Measurements from ENCODE around the gene TRIM37.
A peak's percentile ranks its signal among the peaks of the same experiment; 100 is the strongest.
"Not testable (repeated sequence)": the region's sequence is repeated elsewhere in the genome, so short reads cannot be mapped to it uniquely, and the experiment has no call there.

The TRIM37 gene, protein sequence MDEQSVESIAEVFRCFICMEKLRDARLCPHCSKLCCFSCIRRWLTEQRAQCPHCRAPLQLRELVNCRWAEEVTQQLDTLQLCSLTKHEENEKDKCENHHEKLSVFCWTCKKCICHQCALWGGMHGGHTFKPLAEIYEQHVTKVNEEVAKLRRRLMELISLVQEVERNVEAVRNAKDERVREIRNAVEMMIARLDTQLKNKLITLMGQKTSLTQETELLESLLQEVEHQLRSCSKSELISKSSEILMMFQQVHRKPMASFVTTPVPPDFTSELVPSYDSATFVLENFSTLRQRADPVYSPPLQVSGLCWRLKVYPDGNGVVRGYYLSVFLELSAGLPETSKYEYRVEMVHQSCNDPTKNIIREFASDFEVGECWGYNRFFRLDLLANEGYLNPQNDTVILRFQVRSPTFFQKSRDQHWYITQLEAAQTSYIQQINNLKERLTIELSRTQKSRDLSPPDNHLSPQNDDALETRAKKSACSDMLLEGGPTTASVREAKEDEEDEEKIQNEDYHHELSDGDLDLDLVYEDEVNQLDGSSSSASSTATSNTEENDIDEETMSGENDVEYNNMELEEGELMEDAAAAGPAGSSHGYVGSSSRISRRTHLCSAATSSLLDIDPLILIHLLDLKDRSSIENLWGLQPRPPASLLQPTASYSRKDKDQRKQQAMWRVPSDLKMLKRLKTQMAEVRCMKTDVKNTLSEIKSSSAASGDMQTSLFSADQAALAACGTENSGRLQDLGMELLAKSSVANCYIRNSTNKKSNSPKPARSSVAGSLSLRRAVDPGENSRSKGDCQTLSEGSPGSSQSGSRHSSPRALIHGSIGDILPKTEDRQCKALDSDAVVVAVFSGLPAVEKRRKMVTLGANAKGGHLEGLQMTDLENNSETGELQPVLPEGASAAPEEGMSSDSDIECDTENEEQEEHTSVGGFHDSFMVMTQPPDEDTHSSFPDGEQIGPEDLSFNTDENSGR

DNA sequence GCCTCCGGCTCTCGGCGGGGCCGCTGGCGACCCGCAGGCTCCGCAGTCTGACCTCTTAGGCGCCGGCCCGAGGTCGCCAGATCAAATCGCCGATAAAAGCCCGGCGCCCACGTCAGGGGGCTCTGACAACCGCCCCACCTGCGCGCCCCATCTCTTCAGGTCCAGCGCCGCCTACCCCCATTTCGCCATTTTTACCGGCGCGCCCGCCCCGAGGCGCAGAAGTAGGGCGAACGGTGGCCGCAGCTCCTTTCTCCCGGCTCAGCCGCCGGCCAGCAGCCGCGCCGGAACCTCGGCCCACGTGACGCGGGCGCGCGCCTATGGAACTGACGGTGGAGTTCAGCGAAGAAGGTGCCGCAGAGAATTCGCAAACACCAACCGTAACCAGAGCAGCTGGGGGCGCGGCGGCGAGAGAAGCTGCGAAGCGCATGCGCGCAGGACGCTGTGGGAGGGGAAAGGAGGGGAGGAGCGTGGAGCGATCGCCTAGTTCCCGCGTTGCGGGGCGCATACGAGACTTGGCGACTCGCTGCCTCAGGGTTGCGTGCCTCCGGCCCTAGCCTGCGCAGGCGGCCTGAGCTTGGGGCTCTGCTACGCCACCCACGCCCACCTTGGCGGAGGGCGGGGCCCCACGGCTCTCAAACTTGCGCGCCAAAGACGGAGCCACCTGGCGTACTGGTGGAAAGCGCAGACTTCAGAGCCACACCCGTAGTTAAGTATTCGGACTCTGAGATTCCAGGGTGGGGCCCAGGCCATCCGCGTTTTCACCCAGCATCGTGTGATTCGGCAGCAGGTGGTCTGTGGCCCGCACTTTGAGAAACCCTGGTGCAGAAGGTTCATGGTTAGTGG is at the start of gene TRIM37:
TRIM37 (minus strand) TSS at position 418 of the 843 bp plus-strand sequence. CDS start 419 bp downstream, outside the sequence.
- peak; percentile 93 for FAIRE-seq
- peak; percentile 91 for DNase-seq (ENCODE audit: insufficient read length, low spot score)

DNA sequence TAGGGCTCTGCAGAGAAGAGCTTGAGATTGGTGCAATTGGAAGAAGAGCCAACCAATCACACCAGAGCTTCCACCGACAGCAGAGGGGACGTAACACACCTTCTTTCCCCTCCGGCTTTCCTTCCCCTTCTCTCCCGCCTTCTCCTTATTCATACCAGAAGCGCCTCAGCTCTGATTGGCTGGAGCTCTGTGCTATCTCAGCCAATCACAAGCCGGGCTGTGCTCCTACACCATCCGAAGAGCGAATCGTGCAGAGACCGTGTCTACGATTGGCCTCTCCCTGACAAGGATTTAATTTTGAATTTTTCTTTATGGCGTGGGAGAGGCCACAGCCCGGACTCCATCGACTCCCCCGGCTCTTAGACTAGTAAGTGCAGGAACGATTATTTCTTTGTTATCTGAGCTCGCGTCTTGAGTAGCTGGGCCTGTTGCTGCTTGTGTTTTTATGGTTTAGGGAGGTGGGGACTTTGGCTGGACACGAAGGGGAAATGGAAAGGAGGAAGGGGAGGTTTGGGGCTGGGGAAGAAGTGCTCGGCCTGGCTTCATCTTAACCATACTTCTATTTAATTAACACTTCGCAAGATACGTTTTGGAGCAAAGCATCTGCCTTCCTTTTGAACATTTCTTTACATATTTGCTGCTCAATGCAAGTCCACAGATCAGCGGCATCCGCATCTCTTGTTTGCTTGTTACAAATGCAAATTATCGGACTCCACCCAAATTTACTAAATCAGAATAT is 48.9 kb upstream of the TRIM37 start, which contains the start of gene PRR11:
PRR11 (plus strand) TSS at position 308 of the 739 bp plus-strand sequence. CDS start 14,007 bp downstream, outside the sequence.
- DNase-seq (ENCODE audit: insufficient read length, low spot score) (peak; percentile 72), FAIRE-seq (peak; percentile 99)

DNA sequence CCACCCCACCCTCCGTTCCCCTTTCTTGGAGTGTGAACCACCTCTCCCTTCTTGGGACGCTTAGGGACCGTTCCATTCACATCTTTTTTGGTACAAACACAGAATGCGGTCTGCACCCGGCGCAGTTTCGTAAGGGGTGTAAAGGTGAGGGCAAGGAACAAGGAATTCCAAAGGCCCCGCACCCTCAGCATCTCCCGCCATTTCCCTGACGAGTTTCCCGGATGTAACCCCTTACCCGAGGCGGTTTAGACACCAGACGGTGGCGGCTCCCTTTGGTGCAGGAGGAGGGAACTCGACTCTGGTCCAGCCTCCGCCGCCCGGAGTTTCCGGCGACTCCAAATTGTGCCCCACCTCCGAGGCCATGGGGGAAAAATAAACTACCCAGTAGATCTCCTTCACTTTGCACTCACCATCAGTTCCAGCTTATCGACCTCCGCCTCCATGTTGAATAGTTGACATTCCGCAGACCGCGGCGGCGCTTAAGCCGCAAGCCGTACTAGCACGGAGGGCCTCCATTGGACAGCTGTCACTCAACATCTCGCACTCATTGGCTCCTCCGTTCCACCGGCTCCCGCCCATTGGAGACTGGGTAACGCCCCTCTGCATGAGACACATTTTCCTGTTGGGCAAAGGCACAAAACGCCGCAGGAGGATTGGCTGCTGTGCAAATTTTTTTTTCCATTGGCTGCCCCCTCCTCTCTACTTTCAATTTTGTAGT is 48.2 kb upstream of the TRIM37 start, which contains the start of gene SKA2:
SKA2 (minus strand) TSS at position 466 of the 718 bp plus-strand sequence; CDS start at position 443, 23 bp downstream.
- peak; percentile 15 for DNase-seq (ENCODE audit: insufficient read length, low spot score)
- FAIRE-seq, result no peak

DNA sequence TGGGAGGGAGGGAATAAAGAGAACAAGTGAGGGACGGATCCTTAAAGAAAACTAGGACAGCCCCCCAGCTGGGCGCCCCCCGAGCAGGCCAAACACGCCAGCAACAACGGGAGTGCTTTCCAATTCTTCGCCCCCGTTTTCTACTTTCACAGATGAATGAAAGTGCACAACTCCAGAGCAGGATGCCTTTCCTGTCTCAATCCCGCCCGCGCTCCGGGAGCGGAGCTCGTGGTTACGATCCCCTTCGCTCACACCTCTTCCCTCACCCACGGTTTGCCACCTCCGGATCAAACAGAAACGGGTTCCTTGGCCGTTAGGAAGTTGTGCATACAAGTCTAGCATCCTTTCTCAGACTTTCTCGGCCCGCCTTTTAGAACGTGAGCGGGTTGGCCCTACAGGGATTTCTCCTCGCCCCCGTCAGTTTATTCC is 47.6 kb upstream of the TRIM37 start:
- DNase-seq (ENCODE audit: insufficient read length, low spot score), result no peak
- FAIRE-seq, result no peak

DNA sequence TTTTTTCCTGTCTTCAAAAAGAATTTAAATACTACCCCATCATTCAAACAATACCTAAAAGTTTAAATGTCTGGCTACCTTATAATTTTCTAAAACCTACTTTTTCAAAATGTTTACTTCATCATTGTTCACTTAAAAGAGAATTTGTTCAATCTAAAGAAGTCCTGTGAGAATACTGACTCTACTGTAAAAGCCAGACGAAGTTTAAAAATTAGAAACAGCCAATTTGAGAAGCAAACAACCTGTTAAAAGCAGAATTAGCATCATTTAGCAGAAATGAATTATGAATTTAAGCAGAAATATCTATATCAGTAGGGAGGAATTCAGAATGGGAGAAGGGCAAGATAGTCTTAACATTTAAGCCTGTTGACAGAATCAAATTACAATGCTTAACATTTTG is 46.2 kb upstream of the TRIM37 start:
- DNase-seq (ENCODE audit: insufficient read length, low spot score), result no peak
- FAIRE-seq, result no peak

DNA sequence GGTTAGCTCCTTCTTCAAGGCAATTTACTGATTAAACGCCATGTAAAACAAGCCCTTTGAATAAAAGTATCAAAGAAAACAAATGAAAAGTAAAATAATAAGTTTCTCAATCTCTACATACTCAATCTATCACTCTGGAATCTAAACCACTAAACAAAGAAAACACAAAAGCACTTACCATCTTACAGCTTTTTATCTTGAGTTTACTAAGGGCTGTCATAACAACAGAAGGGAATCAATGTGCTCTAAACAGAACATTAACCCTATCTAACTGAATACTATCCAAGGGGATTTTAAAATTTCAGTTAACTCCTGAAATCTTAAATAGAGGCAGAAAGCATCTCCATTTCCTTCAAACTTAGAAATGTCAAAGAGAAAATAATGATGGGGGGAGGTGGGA is 44.9 kb upstream of the TRIM37 start:
- FAIRE-seq (no peak), DNase-seq (ENCODE audit: insufficient read length, low spot score) (no peak)

DNA sequence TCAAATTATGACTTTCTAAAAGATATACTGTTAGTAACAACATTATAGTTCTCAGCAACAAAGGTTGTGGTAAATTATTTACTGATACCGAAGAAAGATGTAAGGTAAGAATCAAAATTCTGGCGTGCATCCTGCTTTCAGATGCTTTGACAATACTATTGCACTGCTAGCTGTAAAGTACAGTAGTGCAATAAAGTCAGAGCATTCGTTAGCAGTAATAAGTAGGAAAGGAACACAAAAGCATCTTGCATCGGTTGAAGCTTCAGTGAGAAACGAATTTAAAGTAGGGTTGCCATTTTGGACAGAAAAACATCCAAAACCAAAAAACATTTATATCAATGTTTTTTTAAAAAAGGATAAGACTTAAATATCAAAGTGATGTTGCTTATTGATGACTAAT is 44.3 kb upstream of the TRIM37 start:
- DNase-seq (ENCODE audit: insufficient read length, low spot score) (no peak), FAIRE-seq (no peak)

DNA sequence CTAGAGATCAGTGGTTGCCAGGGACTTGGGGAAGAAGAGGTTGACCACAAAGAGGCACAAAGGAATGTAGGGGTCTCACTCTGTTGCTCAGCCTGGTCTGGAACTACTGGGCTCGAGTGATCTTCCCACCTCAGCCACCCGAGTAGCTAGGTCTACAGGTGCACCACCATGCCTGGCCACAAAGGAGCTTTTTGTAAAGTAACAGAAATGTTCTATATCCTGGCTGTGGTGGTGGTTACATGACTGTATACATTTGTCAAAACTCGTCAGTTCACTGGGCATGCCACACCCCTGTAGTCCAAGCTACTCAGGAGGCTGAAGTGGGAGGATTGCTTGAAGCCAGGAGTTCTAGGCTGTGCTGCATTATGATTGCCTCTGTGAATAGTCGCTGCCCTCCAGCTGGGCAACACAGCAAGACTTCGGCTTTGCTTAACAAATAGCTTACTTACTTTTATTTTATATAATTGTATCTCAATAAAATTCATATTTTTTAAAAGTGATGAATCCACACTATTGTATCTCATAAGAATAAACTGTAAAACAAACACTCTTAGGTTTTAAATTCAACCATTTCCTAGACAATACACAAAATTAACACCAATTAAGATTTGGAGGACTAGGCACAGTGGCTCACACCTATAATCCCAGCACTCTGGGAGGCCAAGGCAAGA is 43.3 kb upstream of the TRIM37 start:
- no peak for DNase-seq (ENCODE audit: insufficient read length, low spot score)
- no peak for FAIRE-seq

DNA sequence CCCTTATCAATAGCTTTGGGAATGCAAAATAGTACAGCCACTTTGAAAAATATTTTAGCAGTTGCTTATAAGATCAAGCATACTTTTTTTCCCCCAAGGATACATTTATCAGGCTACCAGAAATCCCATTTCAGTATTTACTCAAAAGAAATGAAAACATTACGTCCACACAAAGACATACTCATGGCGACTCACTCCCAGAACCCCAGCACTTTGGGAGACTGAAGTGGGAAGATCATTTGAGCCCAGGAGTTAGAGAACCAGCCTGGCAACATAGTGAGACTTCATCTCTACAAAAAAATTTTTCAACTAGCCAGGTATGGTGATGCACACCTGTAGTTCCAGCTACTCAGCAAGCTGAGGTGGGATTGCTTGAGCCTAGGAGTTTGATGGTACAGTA is 42.4 kb upstream of the TRIM37 start:
- DNase-seq (ENCODE audit: insufficient read length, low spot score) (no peak), FAIRE-seq (no peak)

DNA sequence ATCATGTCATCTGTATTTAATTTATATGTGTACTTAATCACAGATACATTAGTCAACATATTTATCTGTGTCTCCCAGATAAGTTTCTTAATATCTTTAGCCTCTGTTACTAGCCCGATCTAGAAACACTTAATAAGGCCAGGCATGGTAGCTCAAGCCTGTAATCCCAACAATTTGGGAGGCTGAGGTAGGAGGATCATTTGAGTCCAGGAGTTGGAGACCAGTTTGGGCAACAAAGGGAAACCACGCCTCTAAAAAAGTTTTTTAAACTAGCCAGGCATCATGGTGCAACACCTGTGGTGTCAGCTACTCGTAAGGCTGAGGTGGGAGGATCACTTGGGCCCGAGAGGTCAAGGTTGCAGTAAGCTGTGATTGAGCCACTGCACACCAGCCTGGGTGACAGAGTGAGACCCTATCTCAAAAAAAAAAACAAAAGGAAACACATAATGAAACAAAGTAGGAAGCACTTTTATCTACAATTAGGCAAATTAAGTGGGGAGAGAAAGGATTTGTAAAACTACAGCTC is 39.0 kb upstream of the TRIM37 start:
- no peak for FAIRE-seq
- DNase-seq (ENCODE audit: insufficient read length, low spot score), result no peak

DNA sequence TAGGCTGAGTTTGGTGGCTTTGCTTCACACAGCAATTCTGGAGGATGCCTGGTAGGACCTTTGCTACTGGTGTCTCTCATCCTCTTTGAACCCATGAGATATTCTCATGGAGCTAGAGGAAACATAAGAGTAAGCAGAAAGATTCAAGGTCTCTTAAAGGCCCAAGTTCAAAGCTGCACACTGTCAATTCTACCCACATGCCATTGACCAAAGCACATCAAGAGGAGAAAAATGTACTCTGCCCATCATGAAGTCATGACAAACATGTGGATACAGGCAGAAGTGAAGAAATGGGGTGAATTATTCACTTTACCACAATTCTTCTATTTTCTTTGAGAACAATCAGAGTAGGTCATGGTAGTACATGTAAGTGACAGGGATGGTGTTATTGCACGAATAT is 35.2 kb upstream of the TRIM37 start:
- no peak for FAIRE-seq

DNA sequence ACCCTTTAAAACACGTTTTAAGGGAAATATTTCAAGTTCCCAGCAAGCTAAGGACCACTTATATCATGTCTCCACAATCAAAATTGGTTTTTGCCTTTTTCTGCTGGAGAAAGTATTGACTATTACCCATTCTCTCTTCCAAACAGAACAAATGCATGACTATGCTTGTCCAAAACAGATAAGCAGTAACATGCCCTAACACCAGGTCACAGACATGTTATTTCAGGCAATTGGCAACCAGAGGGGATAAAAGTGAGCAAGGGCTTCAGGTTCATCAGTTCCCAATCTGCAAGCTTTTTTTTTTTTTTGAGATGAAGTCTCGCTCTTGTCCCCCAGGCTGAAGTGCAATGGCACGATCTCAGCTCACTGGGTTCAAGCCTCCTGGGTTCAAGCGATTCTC is 33.3 kb upstream of the TRIM37 start:
- FAIRE-seq, result no peak

More for the DNA sequence above, 35.2 kb upstream of the TRIM37 start:
- DNase-seq (ENCODE audit: insufficient read length, low spot score), result no peak

DNA sequence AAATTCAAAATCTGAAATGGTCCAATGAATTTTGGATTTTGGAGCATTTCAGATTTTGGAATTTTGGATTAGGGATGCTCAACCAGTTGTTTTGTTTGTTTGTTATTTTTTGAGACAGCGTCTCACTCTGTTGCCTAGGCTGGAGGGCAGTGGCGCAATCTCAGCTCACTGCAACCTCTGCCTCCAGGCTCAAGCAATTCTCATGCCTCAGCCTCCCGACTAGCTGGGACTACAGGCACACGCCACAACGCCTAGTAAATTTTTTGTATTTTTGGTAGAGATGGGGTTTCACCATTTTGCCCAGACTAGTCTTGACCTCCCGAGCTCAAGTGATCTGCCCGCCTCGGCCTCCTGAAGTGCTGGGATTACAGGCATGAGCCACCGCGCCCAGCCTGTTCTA is 31.7 kb upstream of the TRIM37 start:
- not testable (repeated sequence) for DNase-seq (ENCODE audit: insufficient read length, low spot score); FAIRE-seq

More for the DNA sequence above, 33.3 kb upstream of the TRIM37 start:
- DNase-seq (ENCODE audit: insufficient read length, low spot score), result no peak

DNA sequence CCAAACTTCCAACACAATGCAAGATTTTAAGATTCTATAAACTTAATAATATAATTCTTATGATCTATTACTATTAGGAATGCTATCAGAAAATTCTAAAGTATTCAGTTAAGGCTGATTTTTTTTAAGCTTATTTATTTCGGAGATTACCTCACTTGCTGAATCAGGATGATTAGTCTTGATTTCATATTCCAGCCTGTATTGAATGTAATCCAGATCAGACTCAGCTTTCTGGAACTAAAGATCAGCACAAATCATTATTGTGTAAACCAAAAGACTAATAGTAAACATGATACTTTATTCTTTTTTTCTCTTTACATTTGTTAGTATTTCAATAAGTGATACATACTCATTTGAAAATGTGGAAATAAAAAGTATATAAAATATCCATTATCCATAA is 24.5 kb upstream of the TRIM37 start:
- no peak for DNase-seq (ENCODE audit: insufficient read length, low spot score)
- FAIRE-seq, result no peak

DNA sequence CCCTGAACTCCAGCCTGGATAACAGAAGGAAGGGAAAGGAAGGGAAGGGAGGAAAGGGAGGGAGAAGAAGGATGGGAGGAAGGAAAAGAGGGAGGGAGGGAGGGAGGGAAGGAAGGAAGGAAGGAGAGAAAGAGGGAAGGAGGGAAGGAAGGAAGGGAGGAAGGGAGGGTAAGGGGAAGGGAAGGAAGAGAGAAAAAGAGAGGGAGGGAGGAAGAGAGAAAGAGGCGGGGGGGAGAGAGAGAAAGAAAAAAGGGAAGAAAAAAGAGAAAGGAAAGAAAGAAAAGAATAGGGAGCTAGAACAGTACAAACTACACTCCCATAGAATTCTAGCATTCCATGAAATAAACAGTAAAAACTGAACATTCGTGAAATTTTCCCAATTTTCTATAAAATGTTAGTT is 23.1 kb upstream of the TRIM37 start:
- no peak for FAIRE-seq

DNA sequence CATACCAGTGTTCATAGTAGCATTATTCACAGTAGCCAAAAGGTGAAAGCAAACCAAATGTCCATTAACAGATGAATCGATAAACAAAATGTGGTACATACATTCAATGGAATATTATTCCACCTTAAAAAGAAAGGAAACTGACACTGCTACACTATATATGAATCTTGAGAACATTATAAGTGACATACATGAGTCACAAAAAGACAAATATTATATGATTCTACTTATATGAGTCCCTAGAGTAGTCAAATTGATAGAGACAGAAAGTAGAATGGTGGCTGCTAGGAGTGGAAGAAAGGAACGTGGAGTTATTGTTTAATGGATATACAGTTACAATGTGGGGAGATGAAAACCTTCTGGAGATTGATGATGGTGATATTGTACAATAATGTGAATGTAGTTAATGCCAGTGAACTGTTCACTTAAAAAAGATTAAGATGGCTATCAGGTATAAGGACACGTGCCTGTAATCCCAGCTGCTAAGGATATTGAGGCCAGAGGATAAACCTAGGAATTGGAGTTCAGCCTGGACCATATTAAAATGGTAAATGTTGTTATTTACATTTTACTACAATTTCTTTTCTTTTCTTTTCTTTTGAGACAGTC is 20.2 kb upstream of the TRIM37 start:
- no peak for DNase-seq (ENCODE audit: insufficient read length, low spot score)
- FAIRE-seq, result no peak

More for the DNA sequence above, 23.1 kb upstream of the TRIM37 start:
- no peak for DNase-seq (ENCODE audit: insufficient read length, low spot score)

DNA sequence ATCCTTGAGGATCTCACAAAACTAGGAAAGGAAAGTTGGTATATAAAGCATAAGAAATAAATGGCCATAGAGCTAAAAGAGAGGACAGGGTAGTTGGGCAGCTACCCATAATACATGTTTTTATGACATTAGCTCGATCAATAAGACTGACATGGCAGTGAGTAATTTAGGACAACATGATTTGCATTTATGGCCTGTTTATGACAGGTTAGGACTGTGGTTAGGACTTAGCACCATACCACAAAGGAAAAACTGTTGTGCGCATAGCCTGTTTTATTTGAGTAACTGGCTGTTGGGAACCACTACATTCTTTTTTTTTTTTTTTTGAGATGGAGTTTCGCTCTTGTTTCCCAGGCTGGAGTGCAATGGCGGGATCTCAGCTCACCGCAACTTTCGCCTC is 18.0 kb upstream of the TRIM37 start:
- no peak for FAIRE-seq
- DNase-seq (ENCODE audit: insufficient read length, low spot score), result no peak
